NB4 (cell line): ENCODE measurements around the gene SLFN5.

Experiments
- DNase-seq: peaks from one replicate; pipeline ENCODE4 v3.0.0; 2010; ENCODE audit warnings: low read depth
- H3K4me3 ChIP-seq: one replicate; pipeline ENCODE4 v1.5.1; 2011; ENCODE audit warnings: mild to moderate bottlenecking, low read depth, low read length, moderate library complexity
- CTCF ChIP-seq: IDR thresholded peaks from one replicate; pipeline ENCODE4 v1.5.1; 2012; ENCODE audit warnings: low read depth, low read length
- MAX ChIP-seq: IDR thresholded peaks from 2 replicates; pipeline ENCODE4 v1.6.1; 2011; ENCODE audit warnings: low read depth, low read length
- MYC ChIP-seq: IDR thresholded peaks from 2 replicates; pipeline ENCODE4 v1.6.1; 2011; ENCODE audit warnings: low read depth, low read length
- POLR2A ChIP-seq: IDR thresholded peaks from 2 replicates; pipeline ENCODE4 v1.6.1; 2011; ENCODE audit warnings: mild to moderate bottlenecking; ENCODE audit not compliant: insufficient read length; ENCODE audit errors: extremely low read depth

Gene SLFN5

DNA sequence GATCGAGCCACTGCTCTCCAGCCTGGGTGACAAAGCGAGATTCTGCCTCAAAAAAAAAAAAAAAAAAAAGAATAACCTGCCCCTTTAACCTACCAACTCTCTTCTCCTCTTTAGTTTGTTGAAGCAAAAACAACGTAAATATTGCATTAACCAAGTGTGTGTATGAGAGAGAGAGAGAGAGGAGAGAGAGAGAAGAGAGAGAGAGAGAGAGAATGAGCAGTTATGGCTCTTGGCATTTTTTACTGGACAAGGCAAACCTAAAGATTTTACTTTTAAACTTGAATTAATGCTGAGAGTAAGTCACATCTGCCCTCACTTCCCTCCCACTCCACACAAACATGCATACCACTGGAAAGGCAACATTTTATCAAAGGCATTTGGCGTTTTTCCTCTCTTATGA is 3.0 kb upstream of the SLFN5 start:
- H3K4me3 ChIP-seq, result no peak overlapping the region
- TF ChIP-seq MYC (no peak), MAX (no peak), POLR2A (no peak), CTCF (no peak)
- DNase-seq, result no peak

GRCh38 chr17:35240861-35241260 is 2.0 kb upstream of the SLFN5 start:
- H3K4me3 ChIP-seq, result no peak overlapping the region
- no peak for TF ChIP-seq MYC
- no peak for TF ChIP-seq MAX
- TF ChIP-seq CTCF, result no peak
- no peak for TF ChIP-seq POLR2A
- no peak for DNase-seq

- H3K4me3 ChIP-seq, result no peak overlapping the region
- DNase-seq, result no peak
- TF ChIP-seq POLR2A, result no peak
- no peak for TF ChIP-seq MYC
- no peak for TF ChIP-seq CTCF
- TF ChIP-seq MAX, result no peak
Observed at GRCh38 chr17:35241520-35241919, 1.4 kb upstream of the SLFN5 start.

GRCh38 chr17:35242158-35242804 is 591 bp upstream of the SLFN5 start:
- no peak for TF ChIP-seq MYC
- peak; percentile 6 for TF ChIP-seq CTCF
- TF ChIP-seq POLR2A, result no peak
- no peak for TF ChIP-seq MAX
- H3K4me3 ChIP-seq, result peak overlapping the region; percentile 66
- DNase-seq, result peak; percentile 61

GRCh38 chr17:35243561-35244340 is 879 bp downstream of the SLFN5 start:
- peak; percentile 62 for DNase-seq
- peak overlapping the region; percentile 66 for H3K4me3 ChIP-seq
- TF ChIP-seq MAX, result no peak
- no peak for TF ChIP-seq POLR2A
- TF ChIP-seq MYC, result no peak
- TF ChIP-seq CTCF, result no peak
